IMR-90 (cell line): ENCODE results near the gene CYP4F3. TPM values are rescaled to one million over a fixed set of nuclear protein-coding genes. Genes with fewer than 3 reads are reported as not detected.

Experiments
- ATAC-seq: fragments of 200-7000 bp; cut with Tn5 transposase; 2 replicates; pipeline ENCODE4 v1.9.1; 2020; ENCODE audit warnings: low read depth, mild to moderate bottlenecking, moderate library complexity
- BruUV-seq: library from RNA; stranded (reverse); fragments of 400-500 nt; replicated peaks from 2 replicates; lab custom pipeline; 2021; lab: Mats Ljungman, UMichigan
- CTCF ChIA-PET: fragments of 300-600 bp; formaldehyde crosslinking; extraction: SDS; loops from one replicate; lab custom pipeline; 2021; ENCODE audit warnings: antibody characterized with exemption; lab: Yijun Ruan, JAX
- POLR2A ChIA-PET: fragments of 300-600 bp; sonication (Branson Sonifier 250); formaldehyde crosslinking; loops from one replicate; lab custom pipeline; 2022; ENCODE audit warnings: antibody characterized with exemption; ENCODE audit not compliant: unreplicated experiment; lab: Charles Lee
- DNase-seq: peaks from one replicate; pipeline ENCODE4 v3.0.0; 2013
- H2AFZ ChIP-seq: replicated peaks from 2 replicates; pipeline ENCODE3; 2013; ENCODE audit warnings: low read length, mild to moderate bottlenecking; ENCODE audit not compliant: poor library complexity
- H2AK5ac ChIP-seq: 2 replicates; pipeline ENCODE4 v1.6.1; 2013; ENCODE audit warnings: low read depth, low read length, inconsistent platforms
- H2AK9ac ChIP-seq: replicated peaks from 2 replicates; pipeline ENCODE3; 2013; ENCODE audit warnings: mild to moderate bottlenecking, low read depth, low read length, moderate library complexity; ENCODE audit not compliant: poor library complexity
- H2BK120ac ChIP-seq: 2 replicates; pipeline ENCODE4 v1.6.1; 2013; ENCODE audit warnings: low read depth, low read length, inconsistent platforms
- H2BK15ac ChIP-seq: 3 replicates; pipeline ENCODE4 v1.6.1; 2013; ENCODE audit warnings: low read depth, low read length, inconsistent platforms
- H2BK20ac ChIP-seq: 2 replicates; pipeline ENCODE4 v1.6.1; 2013; ENCODE audit warnings: low read depth, mild to moderate bottlenecking, inconsistent platforms, low read length, moderate library complexity
- H2BK5ac ChIP-seq: 2 replicates; pipeline ENCODE4 v1.6.1; 2013; ENCODE audit warnings: mild to moderate bottlenecking, low read depth, low read length, inconsistent platforms; ENCODE audit not compliant: poor library complexity, severe bottlenecking
- H3K14ac ChIP-seq: replicated peaks from 2 replicates; pipeline ENCODE4 v1.6.1; 2013; ENCODE audit warnings: low read depth, low read length, inconsistent platforms
- H3K18ac ChIP-seq: 2 replicates; pipeline ENCODE4 v1.6.1; 2013; ENCODE audit warnings: low read depth, low read length, control low read depth
- H3K23ac ChIP-seq: 2 replicates; pipeline ENCODE4 v1.6.1; 2013; ENCODE audit warnings: low read depth, low read length, inconsistent platforms
- H3K27ac ChIP-seq: 2 replicates; pipeline ENCODE4 v1.5.1; 2013; ENCODE audit warnings: mild to moderate bottlenecking, control low read depth, low read length; ENCODE audit not compliant: insufficient read depth
- H3K27me3 ChIP-seq: 2 replicates; pipeline ENCODE4 v1.6.1; 2013; ENCODE audit warnings: low read length; ENCODE audit not compliant: control insufficient read depth, insufficient read depth
- H3K36me3 ChIP-seq: 2 replicates; pipeline ENCODE4 v1.6.1; 2013; ENCODE audit warnings: low read length, mixed read lengths; ENCODE audit not compliant: control insufficient read depth, insufficient read depth
- H3K4ac ChIP-seq: 2 replicates; pipeline ENCODE4 v1.6.1; 2013; ENCODE audit warnings: low read depth, low read length, inconsistent platforms
- H3K4me1 ChIP-seq: 2 replicates; pipeline ENCODE4 v1.6.1; 2013; ENCODE audit warnings: low read length, mixed read lengths; ENCODE audit not compliant: control insufficient read depth, insufficient read depth
- H3K4me2 ChIP-seq: 2 replicates; pipeline ENCODE4 v1.6.1; 2013; ENCODE audit warnings: low read depth, mild to moderate bottlenecking, control low read depth, low read length, moderate library complexity
- H3K4me3 ChIP-seq: 2 replicates; pipeline ENCODE4 v1.5.1; 2013; ENCODE audit warnings: low read depth, mild to moderate bottlenecking, control low read depth, low read length, moderate library complexity; ENCODE audit not compliant: insufficient read depth
- H3K56ac ChIP-seq: 2 replicates; pipeline ENCODE4 v1.6.1; 2013; ENCODE audit warnings: low read length, inconsistent platforms; ENCODE audit not compliant: insufficient read depth; ENCODE audit errors: extremely low read depth
- H3K79me1 ChIP-seq, 2 experiments: 2 replicates each; pipeline ENCODE4 v1.6.1; 2013; ENCODE audit warnings: low read length in 2 of 2, inconsistent platforms in 1 of 2, low read depth in 1 of 2
- H3K9ac ChIP-seq: 2 replicates; pipeline ENCODE4 v1.6.1; 2013; ENCODE audit warnings: low read depth, low read length, control low read depth
- H3K9me1 ChIP-seq: 2 replicates; pipeline ENCODE4 v1.6.1; 2013; ENCODE audit warnings: low read length, inconsistent platforms; ENCODE audit not compliant: insufficient read depth
- H3K9me3 ChIP-seq: 2 replicates; pipeline ENCODE4 v1.6.1; 2013; ENCODE audit warnings: low read length; ENCODE audit not compliant: control insufficient read depth, insufficient read depth
- H4K20me1 ChIP-seq: 2 replicates; pipeline ENCODE4 v1.6.1; 2013; ENCODE audit warnings: low read length, inconsistent platforms; ENCODE audit not compliant: insufficient read depth
- H4K5ac ChIP-seq: 2 replicates; pipeline ENCODE4 v1.6.1; 2013; ENCODE audit warnings: mild to moderate bottlenecking, low read depth, low read length, control low read depth
- H4K8ac ChIP-seq, 2 experiments: 2 replicates each; pipeline ENCODE4 v1.6.1; 2013; ENCODE audit warnings: low read depth in 2 of 2, low read length in 2 of 2, control low read depth in 1 of 2, inconsistent platforms in 1 of 2
- H4K91ac ChIP-seq: 2 replicates; pipeline ENCODE4 v1.6.1; 2013; ENCODE audit warnings: low read depth, low read length, inconsistent platforms; ENCODE audit not compliant: insufficient read depth
- BHLHE40 ChIP-seq: fragments of 150-350 bp; IDR thresholded peaks from 2 replicates; pipeline ENCODE4 v1.6.1; 2016; ENCODE audit warnings: mild to moderate bottlenecking, low read depth, low read length
- CEBPB ChIP-seq: IDR thresholded peaks from 2 replicates; pipeline ENCODE4 v1.6.1; 2012; ENCODE audit warnings: low read depth, low read length, improper control_type of control experiment
- CHD1 ChIP-seq: IDR thresholded peaks from 2 replicates; pipeline ENCODE4 v1.6.1; 2012; ENCODE audit warnings: low read depth, low read length, improper control_type of control experiment
- CTCF ChIP-seq: conservative IDR thresholded peaks from 2 replicates; pipeline ENCODE4 v1.5.1; 2012; ENCODE audit warnings: mild to moderate bottlenecking, low read depth, low read length, improper control_type of control experiment
- ELK1 ChIP-seq: fragments of 150-350 bp; IDR thresholded peaks from 2 replicates; pipeline ENCODE4 v1.6.1; 2016; ENCODE audit warnings: low read depth, mild to moderate bottlenecking, low read length, moderate library complexity, borderline replicate concordance
- FOS ChIP-seq: fragments of 150-350 bp; IDR thresholded peaks from 2 replicates; pipeline ENCODE4 v1.6.1; 2016; ENCODE audit warnings: low read depth, low read length
- MAFK ChIP-seq: IDR thresholded peaks from 2 replicates; pipeline ENCODE4 v1.6.1; 2012; ENCODE audit warnings: low read depth, low read length, improper control_type of control experiment
- MAZ ChIP-seq: IDR thresholded peaks from 2 replicates; pipeline ENCODE4 v1.6.1; 2012; ENCODE audit warnings: low read depth, mild to moderate bottlenecking, low read length, improper control_type of control experiment, moderate library complexity, borderline replicate concordance
- MXI1 ChIP-seq: IDR thresholded peaks from 2 replicates; pipeline ENCODE4 v1.6.1; 2012; ENCODE audit warnings: low read depth, mild to moderate bottlenecking, low read length, moderate library complexity, borderline replicate concordance
- NFE2L2 ChIP-seq: fragments of 150-350 bp; IDR thresholded peaks from 2 replicates; pipeline ENCODE4 v1.6.1; 2016; ENCODE audit warnings: low read depth, mild to moderate bottlenecking, low read length
- POLR2A ChIP-seq: IDR thresholded peaks from 2 replicates; pipeline ENCODE4 v1.6.1; 2012; ENCODE audit warnings: mild to moderate bottlenecking, low read depth, low read length
- RAD21 ChIP-seq: IDR thresholded peaks from 2 replicates; pipeline ENCODE4 v1.6.1; 2012; ENCODE audit warnings: low read length, improper control_type of control experiment
- RFX5 ChIP-seq: IDR thresholded peaks from 2 replicates; pipeline ENCODE4 v1.8.0; 2012; ENCODE audit warnings: low read depth, mild to moderate bottlenecking, low read length, moderate library complexity
- SMC3 ChIP-seq: fragments of 150-350 bp; IDR thresholded peaks from 2 replicates; pipeline ENCODE4 v1.6.1; 2016; ENCODE audit warnings: low read depth, mild to moderate bottlenecking, antibody characterized with exemption, low read length, moderate library complexity
- USF2 ChIP-seq: fragments of 150-350 bp; IDR thresholded peaks from 2 replicates; pipeline ENCODE4 v1.6.1; 2017; ENCODE audit warnings: mild to moderate bottlenecking, antibody characterized with exemption, low read length, low read depth
- WGBS, 2 experiments: methylation state at CpG; one replicate each; pipeline versions ENCODE4 v1.1.5 to v1.1.7; 2013; ENCODE audit warnings: missing lambda C conversion rate in 2 of 2; ENCODE audit not compliant: insufficient read length in 1 of 2; ENCODE audit errors: extremely low coverage in 2 of 2; 5-methylcytosine and 5-hydroxymethylcytosine counted together
- dilution Hi-C: fragments of 300-500 bp; cut with HindIII; formaldehyde crosslinking; loops from one replicate; pipeline ENCODE4 v1.14.3; 2018; ENCODE audit warnings: low sequenced_read_pairs; ENCODE audit not compliant: unreplicated experiment
- in situ Hi-C: fragments of 300-500 bp; cut with MboI; formaldehyde crosslinking; loops from 3 replicates; pipeline ENCODE4 v1.14.3; 2019; ENCODE audit warnings: low sequenced_read_pairs, inconsistent platforms, mixed read lengths
- intact Hi-C: fragments of 100-400 bp; cut with micrococcal nuclease; formaldehyde crosslinking; loops from 2 replicates; pipeline ENCODE4 v1.10.0; 2022
- polyA plus RNA-seq, 3 experiments: library from polyadenylated mRNA; depleted of rRNA; stranded (reverse); fragments of >200 nt; gene quantifications; 2 replicates each; pipeline ENCODE4 v1.2.3, GENCODE V29; 2012; ENCODE audit warnings: low replicate concordance in 1 of 3
- total RNA-seq: library from RNA; depleted of rRNA; stranded (reverse); fragments of >200 nt; gene quantifications from 2 replicates; pipeline ENCODE4 v1.2.3, GENCODE V29; 2012

The CYP4F3 gene
- total and polyA plus RNA-seq, 2 of the 4 experiments (the other 2 are of a cell fraction) = not detected

GRCh38 chr19:15622991-15623390 is 17.7 kb upstream of the CYP4F3 start:
- Histone ChIP-seq H2AFZ (no peak overlapping the region), H3K4me3 (no peak overlapping the region), H4K8ac (no peak overlapping the region), H4K20me1 (no peaks in the 10 kb centered on the region), H3K14ac (no peak overlapping the region), H3K56ac (no peak overlapping the region), H3K9me1 (no peaks in the 10 kb centered on the region), H2BK120ac (no peak overlapping the region), H2AK9ac (no peak overlapping the region), H3K36me3 (no peaks in the 10 kb centered on the region), H3K9ac (no peak overlapping the region), H3K18ac (no peak overlapping the region), H3K23ac (no peak overlapping the region), H4K5ac (no peak overlapping the region), H3K9me3 (peaks cover 10% of the 10 kb centered on the region; the same call in 1 of the 2 replicates), H3K4me1 (no peaks in the 10 kb centered on the region), H2AK5ac (no peak overlapping the region), H3K4me2 (no peak overlapping the region), H3K79me1 (no peaks in the 10 kb centered on the region), H3K27me3 (no peaks in the 10 kb centered on the region), H2BK15ac (no peak overlapping the region), H3K27ac (no peak overlapping the region), H2BK20ac (no peak overlapping the region), H2BK5ac (no peak overlapping the region), H3K4ac (no peak overlapping the region), H4K91ac (no peak overlapping the region)
- POLR2A ChIA-PET = no interaction called here
- CTCF ChIA-PET = no interaction called here
- in situ Hi-C loops = no loop called here
- TF ChIP-seq FOS = no peak
- no peak for TF ChIP-seq BHLHE40
- TF ChIP-seq RAD21 = no peak
- TF ChIP-seq POLR2A = no peak
- TF ChIP-seq ELK1 = no peak
- no peak for TF ChIP-seq USF2
- no peak for TF ChIP-seq CTCF
- no peak for TF ChIP-seq RFX5
- no peak for TF ChIP-seq SMC3
- no peak for TF ChIP-seq CEBPB
- TF ChIP-seq CHD1 = no peak
- TF ChIP-seq MAFK = no peak
- no peak for TF ChIP-seq MXI1
- TF ChIP-seq NFE2L2 = no peak
- no peak for TF ChIP-seq MAZ
- intact Hi-C loops = no loop called here
- dilution Hi-C loops = no loop called here
- ATAC-seq (no peak), DNase-seq (no peak)
- no TSS peak for BruUV-seq
- WGBS, 2 experiments = 55% methylated on average over 9 of the region's 11 CpGs; no CpG with 5 or more reads in 1 of the 2 experiments
